ENCODE measurements around the gene LRFN2.

DNA sequence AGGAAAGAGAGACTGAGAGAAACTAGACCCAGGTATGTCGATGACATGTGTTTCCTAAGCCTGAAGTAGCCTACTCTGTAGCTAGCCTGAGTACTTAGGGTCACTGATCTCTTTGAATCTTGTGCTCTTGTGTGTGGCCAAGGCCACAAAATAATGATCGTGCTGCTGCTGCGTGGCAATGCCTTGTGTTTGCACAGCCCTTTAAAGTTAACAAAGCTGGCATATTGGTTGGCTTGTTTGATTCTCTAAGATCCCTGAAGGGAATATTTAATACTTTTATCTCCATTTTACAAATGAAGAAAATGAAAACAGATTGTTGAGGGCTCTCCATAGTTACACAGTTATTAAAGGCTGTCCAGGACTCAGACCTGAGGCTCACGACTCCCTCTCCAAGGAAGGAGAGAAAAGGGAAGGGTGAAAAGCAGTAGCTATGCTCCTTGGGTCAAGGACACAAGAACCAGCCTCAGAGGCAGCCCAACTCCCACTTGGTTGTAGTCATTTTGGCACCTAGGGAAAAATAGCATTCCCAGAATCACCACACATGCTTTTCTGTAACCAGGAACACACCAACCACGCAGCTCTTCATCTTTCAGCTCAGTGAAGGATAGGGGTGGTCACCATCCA, 130.7 kb downstream of the LRFN2 start:
- TF ChIP-seq PAX5 (IDR thresholded peaks at IDR 0.05; ENCODE audit: insufficient read depth, low read length, severe bottlenecking), result no peak
- no peak for TF ChIP-seq POLR2A (IDR thresholded peaks at IDR 0.05; ENCODE audit: low read depth, low read length)
- no peak for TF ChIP-seq POLR2AphosphoS5 (IDR thresholded peaks at IDR 0.05; ENCODE audit: low read depth, low read length)
- no peak for TF ChIP-seq TAF1 (IDR thresholded peaks at IDR 0.05; ENCODE audit: low read depth, low read length)

Data from GM12891 (cell line).